OCI-LY1 (cell line): Measurements from ENCODE around the gene DPH6.

Experiments
- H2AFZ ChIP-seq: fragments of 200-600 bp; sonication (generic), shearing (Covaris generic); 2 replicates; pipeline ENCODE4 v1.6.0; 2014; ENCODE audit warnings: antibody characterized with exemption, mild to moderate bottlenecking, low read length
- H3F3A ChIP-seq: fragments of 200-600 bp; sonication (generic), shearing (Covaris generic); 2 replicates; pipeline ENCODE4 v1.6.0; 2014; ENCODE audit warnings: mild to moderate bottlenecking, antibody characterized with exemption, low read length, moderate library complexity; ENCODE audit not compliant: insufficient read depth
- H3K27ac ChIP-seq: fragments of 200-600 bp; sonication (generic); 2 replicates; pipeline ENCODE4 v1.5.1; 2014; ENCODE audit warnings: low read length, mixed run types, mild to moderate bottlenecking, low read depth; ENCODE audit not compliant: poor library complexity, severe bottlenecking
- H3K27me3 ChIP-seq: fragments of 200-600 bp; sonication (generic); 2 replicates; pipeline ENCODE4 v1.6.0; 2014; ENCODE audit warnings: antibody characterized with exemption, mild to moderate bottlenecking, low read length, moderate library complexity; ENCODE audit not compliant: insufficient read depth
- H3K36me3 ChIP-seq: fragments of 200-600 bp; sonication (generic); 2 replicates; pipeline ENCODE4 v1.6.1; 2014; ENCODE audit warnings: mild to moderate bottlenecking, antibody characterized with exemption, low read length, moderate library complexity, mixed read lengths; ENCODE audit not compliant: insufficient read depth
- H3K4me1 ChIP-seq: fragments of 200-600 bp; sonication (generic); 2 replicates; pipeline ENCODE4 v1.5.1; 2014; ENCODE audit warnings: mild to moderate bottlenecking, low read length, moderate library complexity; ENCODE audit not compliant: insufficient read depth, severe bottlenecking
- H3K4me2 ChIP-seq: fragments of 200-600 bp; sonication (generic), shearing (Covaris generic); 2 replicates; pipeline ENCODE4 v1.6.1; 2014; ENCODE audit warnings: low read length
- H3K4me3 ChIP-seq: fragments of 200-600 bp; sonication (generic); 2 replicates; pipeline ENCODE4 v1.5.1; 2014; ENCODE audit warnings: low read length, low read depth, mild to moderate bottlenecking, mixed read lengths; ENCODE audit not compliant: poor library complexity, severe bottlenecking
- H3K79me2 ChIP-seq: fragments of 200-600 bp; shearing (Covaris generic); 2 replicates; pipeline ENCODE4 v1.6.1; 2016; ENCODE audit warnings: mixed run types, low read length, mixed read lengths; ENCODE audit not compliant: insufficient read depth
- H3K9ac ChIP-seq: fragments of 200-600 bp; sonication (generic), shearing (Covaris generic); 2 replicates; pipeline ENCODE4 v1.6.1; 2014; ENCODE audit warnings: mild to moderate bottlenecking, low read length, mixed read lengths
- H3K9me2 ChIP-seq: fragments of 200-600 bp; sonication (generic), shearing (Covaris generic); 2 replicates; pipeline ENCODE4 v1.6.1; 2014; ENCODE audit warnings: low read depth, mild to moderate bottlenecking, low read length, mixed read lengths
- H3K9me3 ChIP-seq: fragments of 200-600 bp; shearing (Covaris generic); 2 replicates; pipeline ENCODE4 v1.6.1; 2014; ENCODE audit warnings: low read length, mixed read lengths
- H4K20me1 ChIP-seq: fragments of 200-600 bp; sonication (generic), shearing (Covaris generic); 2 replicates; pipeline ENCODE4 v1.6.0; 2016; ENCODE audit warnings: mild to moderate bottlenecking, low read length; ENCODE audit not compliant: insufficient read depth
- CTCF ChIP-seq: fragments of 200-600 bp; sonication (generic), shearing (Covaris generic); IDR thresholded peaks from 2 replicates; pipeline ENCODE4 v1.5.1; 2017; ENCODE audit warnings: mild to moderate bottlenecking, antibody characterized with exemption, low read length, moderate library complexity, mixed read lengths
- EZH2 ChIP-seq: fragments of 200-600 bp; sonication (generic), shearing (Covaris generic); IDR thresholded peaks from 2 replicates; pipeline ENCODE4 v1.8.0; 2017; ENCODE audit warnings: borderline replicate concordance, mixed run types, mild to moderate bottlenecking, antibody characterized with exemption, low read length, moderate library complexity, mixed read lengths

The DPH6 gene

GRCh38 chr15:35557544-35557943, 11.6 kb upstream of the DPH6 start:
- no peaks in the 10 kb centered on the region for H3K9me3 ChIP-seq
- H3K4me2 ChIP-seq, result no peak overlapping the region
- no peak overlapping the region for H2AFZ ChIP-seq
- H3K36me3 ChIP-seq, result no peaks in the 10 kb centered on the region
- no peak overlapping the region for H3K4me3 ChIP-seq
- no peak overlapping the region for H3K27ac ChIP-seq
- H3K4me1 ChIP-seq, result no peaks in the 10 kb centered on the region
- no peak overlapping the region for H3K9ac ChIP-seq
- H3K9me2 ChIP-seq, result no peaks in the 10 kb centered on the region
- no peaks in the 10 kb centered on the region for H4K20me1 ChIP-seq
- H3F3A ChIP-seq, result no peaks in the 10 kb centered on the region
- TF ChIP-seq EZH2 (no peak), CTCF (no peak)
- no peaks in the 10 kb centered on the region for H3K79me2 ChIP-seq
- no peaks in the 10 kb centered on the region for H3K27me3 ChIP-seq

- no peaks in the 10 kb centered on the region for H3K4me1 ChIP-seq
- H3K9me3 ChIP-seq, result no peaks in the 10 kb centered on the region
- no peaks in the 10 kb centered on the region for H3F3A ChIP-seq
- H3K4me2 ChIP-seq, result no peak overlapping the region
- no peaks in the 10 kb centered on the region for H3K27me3 ChIP-seq
- H3K4me3 ChIP-seq, result no peak overlapping the region
- TF ChIP-seq CTCF (no peak), EZH2 (no peak)
- no peak overlapping the region for H2AFZ ChIP-seq
- no peaks in the 10 kb centered on the region for H4K20me1 ChIP-seq
- no peak overlapping the region for H3K27ac ChIP-seq
- no peak overlapping the region for H3K9ac ChIP-seq
- no peaks in the 10 kb centered on the region for H3K9me2 ChIP-seq
- no peaks in the 10 kb centered on the region for H3K36me3 ChIP-seq
- H3K79me2 ChIP-seq, result no peaks in the 10 kb centered on the region
Observed at GRCh38 chr15:35557012-35557411, 11.0 kb upstream of the DPH6 start.

- no peak for TF ChIP-seq CTCF
- no peak for TF ChIP-seq EZH2
- Histone ChIP-seq H4K20me1 (no peaks in the 10 kb centered on the region), H3K27me3 (no peaks in the 10 kb centered on the region), H3K9me3 (no peaks in the 10 kb centered on the region), H3F3A (no peaks in the 10 kb centered on the region), H3K9ac (no peak overlapping the region), H3K27ac (no peak overlapping the region), H3K79me2 (no peaks in the 10 kb centered on the region), H3K4me1 (no peaks in the 10 kb centered on the region), H3K4me2 (no peak overlapping the region), H3K4me3 (no peak overlapping the region), H2AFZ (no peak overlapping the region), H3K36me3 (no peaks in the 10 kb centered on the region), H3K9me2 (no peaks in the 10 kb centered on the region)
Observed at GRCh38 chr15:35555244-35555643, 9.3 kb upstream of the DPH6 start.
